Measurements from ENCODE around the gene ARF5.
A peak's percentile ranks its signal among the peaks of the same experiment; 100 is the strongest.

ARF5 gene

GRCh38 chr7:127588697-127589482, 679 bp downstream of the ARF5 start:
- no peak for DNase-seq

- DNase-seq = peak in 1 of 2 donors; percentile 17
Measured at GRCh38 chr7:127589896-127590295, 1.7 kb downstream of the ARF5 start.

DNA sequence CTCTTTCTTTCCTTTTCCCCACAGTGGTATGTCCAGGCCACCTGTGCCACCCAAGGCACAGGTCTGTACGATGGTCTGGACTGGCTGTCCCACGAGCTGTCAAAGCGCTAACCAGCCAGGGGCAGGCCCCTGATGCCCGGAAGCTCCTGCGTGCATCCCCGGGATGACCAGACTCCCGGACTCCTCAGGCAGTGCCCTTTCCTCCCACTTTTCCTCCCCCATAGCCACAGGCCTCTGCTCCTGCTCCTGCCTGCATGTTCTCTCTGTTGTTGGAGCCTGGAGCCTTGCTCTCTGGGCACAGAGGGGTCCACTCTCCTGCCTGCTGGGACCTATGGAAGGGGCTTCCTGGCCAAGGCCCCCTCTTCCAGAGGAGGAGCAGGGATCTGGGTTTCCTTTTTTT, 3.0 kb downstream of the ARF5 start:
- DNase-seq = no peak

- DNase-seq = no peak
Measured at GRCh38 chr7:127591591-127591990, 3.4 kb downstream of the ARF5 start.

DNA sequence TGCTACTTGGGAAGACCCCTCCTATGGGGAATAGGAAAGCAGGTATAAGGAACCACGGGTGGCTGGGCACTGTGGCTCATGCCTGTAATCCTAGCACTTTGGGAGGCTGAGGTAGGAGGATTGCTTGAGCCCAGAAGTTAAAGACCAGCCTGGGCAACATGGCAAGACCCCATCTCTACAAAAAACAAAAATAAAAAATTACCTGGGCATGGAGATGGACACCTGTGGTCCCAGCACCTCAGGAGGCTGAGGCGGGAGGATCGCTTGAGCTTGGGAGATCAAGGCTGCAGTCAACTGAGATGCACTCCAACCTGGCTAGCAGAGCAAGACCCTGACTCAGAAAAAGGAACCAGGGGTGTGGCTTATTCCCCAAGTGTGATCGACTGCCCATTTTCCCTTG, 4.3 kb downstream of the ARF5 start:
- no peak for DNase-seq

- peak; percentile 68 to 76 for DNase-seq
Measured at GRCh38 chr7:127594490-127594889, 6.3 kb downstream of the ARF5 start.

DNA sequence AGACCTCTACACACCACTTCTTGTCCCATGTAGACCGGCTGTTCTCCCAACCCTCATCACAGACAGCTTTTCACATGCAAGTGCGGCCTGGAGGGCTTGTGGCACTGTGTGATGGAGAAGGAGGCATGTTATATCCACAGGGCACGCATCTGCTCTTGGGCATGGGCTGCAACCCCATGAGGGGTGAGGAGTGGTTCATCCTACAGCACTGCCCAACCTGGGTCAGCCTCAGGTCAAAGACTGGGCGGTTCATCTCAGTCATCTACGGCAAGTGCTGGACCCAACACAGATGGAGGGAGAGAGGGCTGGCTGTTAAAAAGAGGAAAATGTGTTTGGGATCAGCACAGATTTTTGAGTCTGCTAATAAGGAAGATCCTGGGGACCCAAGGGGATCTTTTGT, 7.5 kb downstream of the ARF5 start:
- no peak for DNase-seq

DNA sequence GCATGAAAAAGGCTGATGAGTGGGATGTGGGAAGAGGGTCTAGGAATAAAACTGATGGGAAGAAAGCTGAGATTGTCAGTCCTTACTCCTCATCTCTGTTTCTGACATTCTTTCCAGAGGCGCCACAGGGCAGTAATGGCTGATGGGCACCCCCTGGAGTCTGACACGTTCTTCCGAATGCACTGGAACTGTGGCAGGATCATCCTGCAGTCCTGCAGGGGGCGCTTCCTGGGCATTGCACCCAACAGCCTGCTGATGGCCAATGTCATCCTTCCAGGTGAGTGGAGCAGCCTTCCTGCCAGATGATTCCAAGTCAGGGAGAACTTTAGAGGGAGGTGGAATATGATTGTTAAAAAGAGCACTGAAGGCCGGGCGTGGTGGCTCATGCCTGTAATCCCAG, 10.1 kb downstream of the ARF5 start:
- peak in 1 of 2 donors; percentile 17 for DNase-seq

DNA sequence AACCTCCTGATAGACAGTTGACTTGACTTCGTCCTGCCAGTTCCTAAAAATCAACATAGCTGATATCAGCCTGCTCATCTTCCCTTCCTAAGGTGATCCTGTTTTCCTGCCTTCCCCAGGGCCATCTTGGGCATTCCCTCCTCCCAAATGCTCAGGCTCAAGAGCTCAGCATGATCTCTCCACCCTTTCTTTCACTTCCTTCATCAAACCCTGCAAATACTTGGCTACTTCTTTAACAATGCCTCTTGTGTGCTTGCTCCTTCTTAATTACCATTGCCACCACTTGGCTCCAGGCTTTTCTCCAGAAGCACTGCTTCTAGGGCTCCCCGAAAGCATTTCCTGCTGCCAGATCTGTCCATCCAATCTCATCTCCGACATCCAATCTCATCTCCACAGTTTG, 12.7 kb downstream of the ARF5 start:
- DNase-seq = no peak

- no peak for DNase-seq
Measured at GRCh38 chr7:127608446-127608845, 20.2 kb downstream of the ARF5 start.

GRCh38 chr7:127609297-127609696, 21.1 kb downstream of the ARF5 start:
- no peak for DNase-seq

GRCh38 chr7:127612263-127612662, 24.1 kb downstream of the ARF5 start:
- no peak for DNase-seq

DNA sequence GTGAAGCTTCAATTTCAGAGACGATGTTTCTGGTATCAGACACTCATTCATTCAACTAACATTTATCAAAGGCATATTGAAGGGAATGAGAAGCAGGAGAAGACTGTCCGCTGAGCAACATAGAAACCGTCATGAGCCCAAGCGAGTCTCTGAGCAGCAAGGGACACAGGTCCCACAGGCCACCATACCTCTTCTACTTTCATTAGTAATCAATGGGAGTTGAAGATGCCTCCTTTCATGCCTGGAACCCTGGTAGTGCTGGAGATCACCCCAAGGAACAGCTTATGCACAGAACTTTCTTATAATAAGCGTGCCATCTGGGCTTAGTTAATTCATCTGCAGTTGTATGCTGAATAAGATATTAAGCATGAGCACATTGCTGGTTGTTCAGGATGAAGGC, 28.5 kb downstream of the ARF5 start:
- no peak for DNase-seq

- no peak for DNase-seq
Measured at GRCh38 chr7:127618042-127618441, 29.8 kb downstream of the ARF5 start, which contains the start of gene PAX4. Gene PAX4 (minus strand): TSS chr7:127618142. CDS start chr7:127615928, 2,214 bp downstream.

DNA sequence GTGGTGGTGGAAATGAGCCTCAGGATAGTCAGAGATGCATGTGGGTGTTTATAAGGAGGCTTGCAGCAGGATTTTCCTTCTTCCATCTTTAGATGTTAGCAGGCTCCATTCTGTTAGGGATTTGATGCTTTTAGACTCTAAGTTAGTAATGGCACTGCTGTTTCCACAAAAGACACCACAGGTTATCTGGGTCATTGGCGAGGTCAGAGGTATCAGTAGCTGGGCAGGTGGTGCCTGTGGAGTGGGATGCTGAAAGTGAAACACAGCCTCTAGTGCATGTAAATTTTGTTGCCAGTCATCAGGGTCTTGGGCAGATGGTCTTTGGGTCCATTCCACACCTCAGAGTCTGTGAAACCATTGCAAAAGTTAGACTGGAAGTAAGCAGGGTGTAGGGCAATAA, 30.6 kb downstream of the ARF5 start:
- DNase-seq = no peak

DNA sequence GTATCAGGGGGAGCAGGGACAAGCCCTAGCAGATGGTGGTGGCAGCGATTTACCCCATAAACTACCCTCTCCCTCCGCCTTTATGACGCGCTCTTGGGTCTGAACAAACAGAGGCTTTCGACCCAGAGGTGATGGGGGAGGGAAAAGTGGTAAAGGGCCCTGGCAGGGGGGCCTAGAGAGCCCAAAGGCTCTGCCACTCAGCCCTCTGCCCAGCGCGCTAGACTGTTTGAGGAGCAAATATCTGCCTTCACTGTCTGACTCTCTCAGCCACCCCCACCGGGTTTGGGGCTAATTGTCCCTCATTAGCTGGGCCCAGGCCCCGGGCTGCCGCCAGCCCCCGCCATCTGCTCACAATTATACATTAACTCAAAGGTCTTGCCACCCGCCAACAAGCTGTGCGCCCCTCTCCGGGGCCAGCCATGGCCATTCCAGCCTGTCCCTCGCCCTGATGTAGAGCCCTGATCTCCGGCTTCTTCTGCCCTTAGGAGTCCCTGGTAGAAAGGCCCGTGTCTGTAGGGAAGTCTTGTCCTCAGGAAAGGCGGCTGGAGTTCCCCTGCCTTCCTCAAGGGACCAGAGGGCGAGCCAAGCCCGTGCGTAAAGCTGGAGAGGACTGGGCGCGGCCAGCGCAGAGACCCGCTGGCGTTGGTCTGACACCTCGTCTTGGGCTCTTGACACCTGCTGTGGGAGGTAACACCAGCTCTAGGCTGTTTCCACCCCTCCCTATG, 31.6 kb downstream of the ARF5 start:
- DNase-seq = no peak

- DNase-seq = no peak
Measured at GRCh38 chr7:127620406-127621233, 32.4 kb downstream of the ARF5 start.

GRCh38 chr7:127625331-127625730, 37.1 kb downstream of the ARF5 start:
- DNase-seq = no peak

GRCh38 chr7:127628445-127628844, 40.2 kb downstream of the ARF5 start:
- DNase-seq = no peak

DNA sequence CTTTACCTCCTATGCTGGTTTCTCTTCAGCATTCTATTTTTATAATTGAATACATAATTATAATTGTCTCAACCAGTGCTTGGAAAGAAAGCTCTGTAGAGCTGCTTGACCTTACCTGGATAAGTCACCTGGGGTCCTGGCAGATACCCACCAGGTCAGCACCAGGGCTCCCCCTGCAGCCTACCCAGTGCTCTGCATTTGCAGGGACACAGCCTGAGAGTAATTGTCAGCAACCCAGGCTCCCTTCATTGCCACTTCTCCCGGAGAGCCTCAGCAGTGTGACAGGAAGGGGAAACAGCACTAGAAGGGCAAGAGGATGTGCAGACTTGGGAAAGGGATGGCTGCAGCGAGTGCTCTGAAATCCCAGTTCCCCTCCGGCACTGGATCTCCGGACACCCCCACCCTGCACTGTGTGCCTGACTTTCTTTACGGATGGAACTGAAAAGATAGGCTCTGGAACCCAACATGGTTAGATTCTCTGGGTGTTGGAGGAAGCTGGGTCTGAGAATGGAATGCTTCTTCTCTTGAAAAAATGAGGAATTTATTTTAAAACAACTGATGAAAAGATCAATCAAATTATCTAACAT, 41.1 kb downstream of the ARF5 start:
- peak; percentile 29 to 48 for DNase-seq

DNA sequence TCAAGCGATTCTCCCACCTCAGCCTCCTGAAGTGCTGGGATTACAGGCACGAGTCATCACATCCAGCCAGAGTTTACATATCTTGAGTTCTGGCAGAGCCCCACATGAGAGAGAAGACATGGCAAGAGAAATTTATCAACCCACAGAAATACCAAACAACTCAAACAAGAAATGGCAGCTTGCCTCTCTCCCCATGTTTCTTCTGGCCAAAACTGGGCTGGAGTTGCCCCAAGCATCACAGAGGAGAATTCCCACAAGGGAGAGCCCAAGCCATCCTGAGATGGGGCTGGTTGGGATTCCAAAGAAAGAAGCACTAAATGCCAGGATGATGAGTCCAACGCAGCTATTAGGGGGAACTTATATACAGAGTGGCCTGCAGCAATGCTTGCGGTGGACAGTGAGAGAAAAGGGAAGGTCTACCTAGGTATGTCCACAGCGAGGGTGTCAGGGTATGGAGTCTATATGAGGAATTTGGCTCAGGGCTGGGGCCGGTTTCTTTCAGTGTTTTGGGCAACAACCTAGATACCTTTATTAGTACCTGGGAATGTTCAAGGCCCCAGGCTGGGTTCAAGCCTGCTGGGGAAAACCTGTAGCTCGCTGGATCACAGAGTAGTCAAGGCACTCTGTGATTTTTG, 44.2 kb downstream of the ARF5 start:
- DNase-seq = no peak

DNA sequence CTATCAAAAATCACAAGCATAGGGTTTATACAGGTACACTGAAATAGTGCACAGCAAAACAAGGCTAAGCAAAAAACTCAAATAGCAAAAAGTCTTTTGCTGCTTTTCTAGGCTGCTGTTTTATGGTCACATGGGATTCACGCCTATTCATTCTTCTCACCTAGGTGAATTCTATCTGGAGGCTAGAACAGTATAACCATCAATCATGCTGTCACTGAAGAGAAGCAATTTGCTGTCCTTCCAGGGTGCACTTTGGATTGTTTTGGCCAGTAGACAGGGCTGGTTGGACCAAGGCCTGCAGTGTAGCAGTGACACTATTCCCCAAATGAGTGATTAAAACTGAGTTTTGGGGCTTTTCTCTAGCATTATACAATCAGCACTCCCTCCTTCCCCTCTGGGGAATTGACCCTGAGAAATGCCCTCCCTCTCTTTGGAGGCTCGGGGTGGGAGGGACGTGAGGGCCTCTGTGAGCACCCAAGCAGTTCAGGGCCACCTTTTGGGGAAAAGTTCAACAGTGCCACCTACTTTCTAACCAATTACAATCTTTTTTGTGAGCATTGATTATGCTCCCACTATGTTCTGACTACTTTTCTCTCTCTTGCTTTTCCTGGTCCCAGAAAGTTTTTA, 47.6 kb downstream of the ARF5 start:
- DNase-seq = no peak
